Mesenchymal stem cell (in vitro differentiated cells and primary cell): ENCODE data around the gene GJE1.

Source experiments
- DNase-seq: peaks from one replicate; pipeline ENCODE4 v3.0.0-alpha.2; 2013
- H2AFZ ChIP-seq: one replicate; pipeline ENCODE4 v1.6.1; 2013; ENCODE audit warnings: low read depth, mild to moderate bottlenecking, control low read depth, inconsistent platforms, low read length, moderate library complexity
- H2AK5ac ChIP-seq: 2 replicates; pipeline ENCODE4 v1.6.1; 2013; ENCODE audit warnings: low read length, moderate library complexity, mild to moderate bottlenecking, inconsistent platforms; ENCODE audit not compliant: severe bottlenecking
- H2BK120ac ChIP-seq: one replicate; pipeline ENCODE4 v1.6.1; 2013; ENCODE audit warnings: low read depth, mild to moderate bottlenecking, inconsistent platforms, low read length, moderate library complexity
- H2BK12ac ChIP-seq, 2 experiments: one replicate each; pipeline ENCODE4 v1.6.1; 2013; ENCODE audit warnings: inconsistent platforms in 2 of 2, low read length in 2 of 2, mild to moderate bottlenecking in 2 of 2, moderate library complexity in 2 of 2, control low read depth in 1 of 2
- H2BK15ac ChIP-seq: one replicate; pipeline ENCODE4 v1.6.1; 2013; ENCODE audit warnings: mild to moderate bottlenecking, low read depth, inconsistent platforms; ENCODE audit not compliant: poor library complexity, severe bottlenecking
- H2BK5ac ChIP-seq: 2 replicates; pipeline ENCODE4 v1.6.1; 2013; ENCODE audit warnings: low read depth, mild to moderate bottlenecking, low read length, control low read depth, inconsistent platforms; ENCODE audit not compliant: poor library complexity, severe bottlenecking
- H3K14ac ChIP-seq, 2 experiments: one replicate each; pipeline ENCODE4 v1.6.1; 2013; ENCODE audit warnings: inconsistent platforms in 2 of 2, low read length in 2 of 2, control low read depth in 1 of 2, mild to moderate bottlenecking in 1 of 2, moderate library complexity in 1 of 2
- H3K18ac ChIP-seq, 2 experiments: one replicate each; pipeline ENCODE4 v1.6.1; 2013; ENCODE audit warnings: inconsistent platforms in 2 of 2, low read length in 2 of 2, control low read depth in 1 of 2, low read depth in 1 of 2, mild to moderate bottlenecking in 1 of 2
- H3K23ac ChIP-seq, 2 experiments: one replicate each; pipeline ENCODE4 v1.6.1; 2013; ENCODE audit warnings: inconsistent platforms in 2 of 2, low read length in 2 of 2, mild to moderate bottlenecking in 2 of 2, moderate library complexity in 2 of 2, control low read depth in 1 of 2
- H3K27ac ChIP-seq: 2 replicates; pipeline ENCODE4 v1.5.1; 2013; ENCODE audit warnings: mild to moderate bottlenecking, moderate library complexity, low read length, control low read depth, inconsistent platforms; ENCODE audit not compliant: poor library complexity, severe bottlenecking
- H3K27me3 ChIP-seq, 2 experiments: 2 replicates each; pipeline versions ENCODE4 v1.6.1 to v1.7.0; 2013; ENCODE audit warnings: low read length in 2 of 2, mild to moderate bottlenecking in 2 of 2, moderate library complexity in 2 of 2, control low read depth in 1 of 2, inconsistent platforms in 1 of 2; ENCODE audit not compliant: control insufficient read depth in 1 of 2, insufficient read depth in 1 of 2
- H3K36me3 ChIP-seq, 2 experiments: 2 replicates each; pipeline versions ENCODE4 v1.6.1 to v1.7.0; 2013; ENCODE audit warnings: low read length in 2 of 2, control low read depth in 1 of 2, inconsistent platforms in 1 of 2, low read depth in 1 of 2, mild to moderate bottlenecking in 1 of 2; ENCODE audit not compliant: insufficient read depth in 2 of 2, control insufficient read depth in 1 of 2
- H3K4ac ChIP-seq, 2 experiments: one replicate each; pipeline ENCODE4 v1.6.1; 2013; ENCODE audit warnings: inconsistent platforms in 2 of 2, low read length in 2 of 2, mild to moderate bottlenecking in 2 of 2, moderate library complexity in 2 of 2, control low read depth in 1 of 2, low read depth in 1 of 2
- H3K4me1 ChIP-seq: 2 replicates; pipeline ENCODE4 v1.6.1; 2013; ENCODE audit warnings: low read depth, low read length, control low read depth; ENCODE audit not compliant: control insufficient read depth, insufficient read depth
- H3K4me2 ChIP-seq: 2 replicates; pipeline ENCODE4 v1.6.1; 2013; ENCODE audit warnings: low read length, mild to moderate bottlenecking, inconsistent platforms; ENCODE audit not compliant: poor library complexity, severe bottlenecking
- H3K4me3 ChIP-seq, 2 experiments: 2 replicates each; pipeline versions ENCODE4 v1.5.1 to v1.7.0; 2013; ENCODE audit warnings: low read length in 2 of 2, mild to moderate bottlenecking in 2 of 2, control low read depth in 1 of 2, low read depth in 1 of 2; ENCODE audit not compliant: insufficient read depth in 1 of 2
- H3K79me1 ChIP-seq: replicated peaks from 2 replicates; pipeline ENCODE4 v1.6.1; 2013; ENCODE audit warnings: mild to moderate bottlenecking, control low read depth, low read length, inconsistent platforms; ENCODE audit not compliant: poor library complexity, severe bottlenecking
- H3K9ac ChIP-seq: 2 replicates; pipeline ENCODE4 v1.7.0; 2013; ENCODE audit warnings: mild to moderate bottlenecking, low read length, moderate library complexity
- H3K9me3 ChIP-seq: 2 replicates; pipeline ENCODE4 v1.7.0; 2013; ENCODE audit warnings: mild to moderate bottlenecking, low read length; ENCODE audit not compliant: control insufficient read depth
- H4K8ac ChIP-seq: one replicate; pipeline ENCODE4 v1.6.1; 2013; ENCODE audit warnings: inconsistent platforms, mild to moderate bottlenecking, low read length, moderate library complexity
- H4K91ac ChIP-seq: one replicate; pipeline ENCODE4 v1.6.1; 2013; ENCODE audit warnings: mild to moderate bottlenecking, low read length, inconsistent platforms
- WGBS: methylation state at CpG from one replicate; pipeline ENCODE4 v1.1.7; 2013; ENCODE audit warnings: mixed read lengths; 5-methylcytosine and 5-hydroxymethylcytosine counted together

The GJE1 gene

GRCh38 chr6:142118925-142119324 lies 13.8 kb upstream of the GJE1 start:
- Histone ChIP-seq H3K36me3 (no peaks in the 10 kb centered on the region), H3K4ac (no peak overlapping the region), H3K4me1 (no peaks in the 10 kb centered on the region), H2BK120ac (no peak overlapping the region), H3K27me3 (no peaks in the 10 kb centered on the region), H2AK5ac (no peak overlapping the region), H2AFZ (no peak overlapping the region), H3K9ac (no peak overlapping the region), H3K14ac (no peak overlapping the region), H3K4me2 (no peak overlapping the region), H2BK12ac (no peak overlapping the region), H3K23ac (no peak overlapping the region), H4K91ac (no peak overlapping the region), H2BK15ac (no peak overlapping the region), H2BK5ac (no peak overlapping the region), H3K27ac (no peak overlapping the region), H3K79me1 (no peaks in the 10 kb centered on the region), H3K9me3 (no peaks in the 10 kb centered on the region), H3K4me3 (no peak overlapping the region), H4K8ac (no peak overlapping the region), H3K18ac (no peak overlapping the region)
- 97% methylated on average over 2 of the region's 2 CpGs for WGBS
- DNase-seq, result no peak

GRCh38 chr6:142121342-142121741 lies 11.4 kb upstream of the GJE1 start:
- Histone ChIP-seq H2BK120ac (no peak overlapping the region), H3K18ac (no peak overlapping the region), H2AK5ac (no peak overlapping the region), H3K14ac (no peak overlapping the region), H3K27ac (no peak overlapping the region), H3K23ac (no peak overlapping the region), H3K27me3 (no peaks in the 10 kb centered on the region), H2BK5ac (no peak overlapping the region), H2AFZ (no peak overlapping the region), H2BK15ac (no peak overlapping the region), H3K4me3 (no peak overlapping the region), H3K9ac (no peak overlapping the region), H4K91ac (no peak overlapping the region), H3K79me1 (no peaks in the 10 kb centered on the region), H2BK12ac (no peak overlapping the region), H3K4me1 (no peaks in the 10 kb centered on the region), H3K36me3 (no peaks in the 10 kb centered on the region), H3K4ac (no peak overlapping the region), H3K9me3 (no peaks in the 10 kb centered on the region), H3K4me2 (no peak overlapping the region), H4K8ac (no peak overlapping the region)
- WGBS, result 84% methylated on average over 3 of the region's 3 CpGs
- no peak for DNase-seq

- Histone ChIP-seq H3K14ac (no peak overlapping the region), H2BK5ac (no peak overlapping the region), H2BK15ac (no peak overlapping the region), H3K4ac (no peak overlapping the region), H2BK12ac (no peak overlapping the region), H3K36me3 (no peaks in the 10 kb centered on the region), H2AFZ (no peak overlapping the region), H4K8ac (no peak overlapping the region), H3K27me3 (no peaks in the 10 kb centered on the region), H3K23ac (no peak overlapping the region), H2BK120ac (no peak overlapping the region), H3K4me3 (no peak overlapping the region), H3K79me1 (no peaks in the 10 kb centered on the region), H3K9ac (no peak overlapping the region), H3K4me1 (no peaks in the 10 kb centered on the region), H2AK5ac (no peak overlapping the region), H3K9me3 (peaks cover 19% of the 10 kb centered on the region), H3K18ac (no peak overlapping the region), H4K91ac (no peak overlapping the region), H3K4me2 (no peak overlapping the region), H3K27ac (no peak overlapping the region)
- no peak for DNase-seq
- WGBS, result 100% methylated on average over 1 of the region's 1 CpG
Measured at GRCh38 chr6:142130814-142131213, 1.9 kb upstream of the GJE1 start.

- 96% methylated on average over 2 of the region's 2 CpGs for WGBS
- no peaks in the 10 kb centered on the region for H3K4me1 ChIP-seq
- no peak overlapping the region for H2BK12ac ChIP-seq
- H2BK5ac ChIP-seq, result no peak overlapping the region
- H2BK120ac ChIP-seq, result no peak overlapping the region
- H2BK15ac ChIP-seq, result no peak overlapping the region
- no peak overlapping the region for H3K4me3 ChIP-seq
- H3K18ac ChIP-seq, result no peak overlapping the region
- no peak overlapping the region for H3K27ac ChIP-seq
- no peak overlapping the region for H4K8ac ChIP-seq
- no peak overlapping the region for H4K91ac ChIP-seq
- H3K9me3 ChIP-seq, result no peaks in the 10 kb centered on the region
- H3K79me1 ChIP-seq, result no peaks in the 10 kb centered on the region
- no peak overlapping the region for H3K4ac ChIP-seq
- no peaks in the 10 kb centered on the region for H3K27me3 ChIP-seq
- H2AFZ ChIP-seq, result no peak overlapping the region
- no peak overlapping the region for H3K4me2 ChIP-seq
- no peak for DNase-seq
- H3K9ac ChIP-seq, result no peak overlapping the region
- no peak overlapping the region for H3K23ac ChIP-seq
- H3K14ac ChIP-seq, result no peak overlapping the region
- H3K36me3 ChIP-seq, result no peaks in the 10 kb centered on the region
- H2AK5ac ChIP-seq, result no peak overlapping the region
Measured at GRCh38 chr6:142138876-142139275, 6.2 kb downstream of the GJE1 start.
